Neural progenitor cell (in vitro differentiated cells): ENCODE measurements around the gene C1QC.

Experiments
- EZH2 ChIP-seq: fragments of 200-600 bp; sonication (generic); IDR thresholded peaks from 2 replicates; pipeline ENCODE4 v1.6.1; 2017; ENCODE audit warnings: antibody characterized with exemption, mild to moderate bottlenecking, moderate library complexity
- EZH2phosphoT487 ChIP-seq: fragments of 200-600 bp; sonication (generic); IDR thresholded peaks from 2 replicates; pipeline ENCODE4 v1.6.1; 2017; ENCODE audit warnings: antibody characterized with exemption
- TF ChIP-seq, protein P1 (sequence below): fragments of 200-600 bp; sonication (generic); IDR thresholded peaks from 2 replicates; pipeline ENCODE4 v1.5.1; 2017; ENCODE audit warnings: antibody characterized with exemption, mild to moderate bottlenecking

DNA sequence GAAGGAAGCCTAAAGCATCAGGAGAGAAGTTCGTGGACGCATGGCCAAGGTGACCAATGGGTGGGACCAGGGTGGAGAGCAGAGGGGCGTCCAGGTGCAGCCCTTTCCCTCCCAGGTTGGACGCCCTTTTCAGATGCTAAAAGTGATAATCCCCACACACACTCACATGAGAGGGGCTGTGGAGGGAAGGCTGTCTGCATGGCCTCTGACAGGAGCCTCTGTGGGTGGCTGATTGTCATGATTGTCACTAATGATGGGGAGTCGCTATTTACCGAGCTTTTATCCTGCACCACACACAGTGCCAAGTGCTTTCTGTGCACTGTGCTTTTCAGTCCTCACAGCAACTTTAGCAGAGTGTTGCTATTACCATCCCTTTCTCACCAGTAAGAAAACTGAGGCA is 34.1 kb upstream of the C1QC start:
- TF ChIP-seq, protein P1, sequence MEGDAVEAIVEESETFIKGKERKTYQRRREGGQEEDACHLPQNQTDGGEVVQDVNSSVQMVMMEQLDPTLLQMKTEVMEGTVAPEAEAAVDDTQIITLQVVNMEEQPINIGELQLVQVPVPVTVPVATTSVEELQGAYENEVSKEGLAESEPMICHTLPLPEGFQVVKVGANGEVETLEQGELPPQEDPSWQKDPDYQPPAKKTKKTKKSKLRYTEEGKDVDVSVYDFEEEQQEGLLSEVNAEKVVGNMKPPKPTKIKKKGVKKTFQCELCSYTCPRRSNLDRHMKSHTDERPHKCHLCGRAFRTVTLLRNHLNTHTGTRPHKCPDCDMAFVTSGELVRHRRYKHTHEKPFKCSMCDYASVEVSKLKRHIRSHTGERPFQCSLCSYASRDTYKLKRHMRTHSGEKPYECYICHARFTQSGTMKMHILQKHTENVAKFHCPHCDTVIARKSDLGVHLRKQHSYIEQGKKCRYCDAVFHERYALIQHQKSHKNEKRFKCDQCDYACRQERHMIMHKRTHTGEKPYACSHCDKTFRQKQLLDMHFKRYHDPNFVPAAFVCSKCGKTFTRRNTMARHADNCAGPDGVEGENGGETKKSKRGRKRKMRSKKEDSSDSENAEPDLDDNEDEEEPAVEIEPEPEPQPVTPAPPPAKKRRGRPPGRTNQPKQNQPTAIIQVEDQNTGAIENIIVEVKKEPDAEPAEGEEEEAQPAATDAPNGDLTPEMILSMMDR = no peak
- TF ChIP-seq EZH2phosphoT487 (no peak), EZH2 (no peak)
